Activated CD4-positive, alpha-beta T cell treated with anti-CD3 and anti-CD28 coated beads for 36 hours (primary cell): ENCODE data around the gene FGF5. TPM values are rescaled to one million over a fixed set of nuclear protein-coding genes. Genes with fewer than 3 reads are reported as not detected.
A peak's percentile ranks its signal among the peaks of the same experiment; 100 is the strongest.

Source experiments
- ATAC-seq: fragments of 200-7000 bp; cut with Tn5 transposase; one replicate; pipeline ENCODE4 v1.10.0; 2021; ENCODE audit warnings: mild to moderate bottlenecking, moderate library complexity
- CTCF ChIA-PET: fragments of 350-600 bp; sonication (Branson Sonifier 250); formaldehyde crosslinking; loops from one replicate; lab custom pipeline; 2021; ENCODE audit warnings: antibody characterized with exemption; lab: Charles Lee
- POLR2A ChIA-PET: fragments of 350-600 bp; sonication (Branson Sonifier 250); formaldehyde crosslinking; loops from one replicate; lab custom pipeline; 2021; ENCODE audit warnings: antibody characterized with exemption, inconsistent platforms; lab: Charles Lee
- DNase-seq: peaks from one replicate; pipeline ENCODE4 v3.0.0-alpha.2; 2020
- H3K27ac Mint-ChIP-seq: one replicate; pipeline ENCODE4 v1.8.0; 2021; ENCODE audit warnings: mixed read lengths
- H3K27me3 Mint-ChIP-seq: one replicate; pipeline ENCODE4 v1.8.0; 2021; ENCODE audit warnings: mixed read lengths
- H3K36me3 Mint-ChIP-seq: one replicate; pipeline ENCODE4 v1.8.0; 2021; ENCODE audit warnings: low read depth, mixed read lengths
- H3K4me1 Mint-ChIP-seq: one replicate; pipeline ENCODE4 v1.8.0; 2021; ENCODE audit warnings: mixed read lengths
- H3K4me3 Mint-ChIP-seq: one replicate; pipeline ENCODE4 v1.8.0; 2021; ENCODE audit warnings: mild to moderate bottlenecking, moderate library complexity, mixed read lengths
- H3K9me3 Mint-ChIP-seq: one replicate; pipeline ENCODE4 v1.8.0; 2021; ENCODE audit warnings: low read depth, mixed read lengths
- intact Hi-C, 2 experiments: fragments of 100-400 bp; cut with DNase I in 1 of 2; cut with micrococcal nuclease in 1 of 2; formaldehyde crosslinking; loops; one replicate each; pipeline versions ENCODE4 v1.14.2 to v1.15.1; 2022 to 2024; cut with DNase I, micrococcal nuclease
- total RNA-seq, 2 experiments: library from RNA; stranded (reverse); gene quantifications; one replicate each; pipeline ENCODE4 v1.2.3, GENCODE V29; 2021

FGF5 gene
- total RNA-seq, 2 experiments from 2014 or later, result not detected

- peaks cover 19% of the 10 kb centered on the region for H3K27me3 Mint-ChIP-seq
- ChIA-PET CTCF (no interaction called here), POLR2A (no interaction called here)
- peak overlapping the region; percentile 76 for H3K4me3 Mint-ChIP-seq
- no peaks in the 10 kb centered on the region for H3K9me3 Mint-ChIP-seq
- H3K36me3 Mint-ChIP-seq, result no peaks in the 10 kb centered on the region
- intact Hi-C loops, result loop anchor here in 1 of 2 experiments (10.0 kb wide), 1 partner anchor 1382 kb away; no protein-coding TSS in a partner anchor
- DNase-seq (no peak), ATAC-seq (no peak)
- peaks cover 9% of the 10 kb centered on the region for H3K4me1 Mint-ChIP-seq
- H3K27ac Mint-ChIP-seq, result no peak overlapping the region
Observed at GRCh38 chr4:80336582-80336981, 70.1 kb downstream of the FGF5 start.

- Mint-ChIP-seq H3K9me3 (peaks cover 16% of the 10 kb centered on the region), H3K27me3 (peaks cover 16% of the 10 kb centered on the region), H3K36me3 (no peaks in the 10 kb centered on the region), H3K4me1 (peaks cover 23% of the 10 kb centered on the region), H3K4me3 (no peak overlapping the region), H3K27ac (no peak overlapping the region)
- ATAC-seq, result no peak
- CTCF ChIA-PET, result no interaction called here
- intact Hi-C loops, result no loop called here
- DNase-seq, result no peak
- POLR2A ChIA-PET, result no interaction called here
Observed at GRCh38 chr4:80340036-80340435, 73.6 kb downstream of the FGF5 start.

Other genes starting within 250 kb of the FGF5 start
- 1 to 10 TPM; 2.3 to 3.8 TPM for gene ANTXR2, start 193.4 kb upstream of the FGF5 start, total RNA-seq
- gene PRDM8, start 69.2 kb upstream of the FGF5 start, total RNA-seq, result 1 to 10 TPM; 1.4 to 1.6 TPM
- not detected for gene CFAP299, start 69.1 kb downstream of the FGF5 start, total RNA-seq